ENCODE results near the gene CLSTN3.

The CLSTN3 gene

DNA sequence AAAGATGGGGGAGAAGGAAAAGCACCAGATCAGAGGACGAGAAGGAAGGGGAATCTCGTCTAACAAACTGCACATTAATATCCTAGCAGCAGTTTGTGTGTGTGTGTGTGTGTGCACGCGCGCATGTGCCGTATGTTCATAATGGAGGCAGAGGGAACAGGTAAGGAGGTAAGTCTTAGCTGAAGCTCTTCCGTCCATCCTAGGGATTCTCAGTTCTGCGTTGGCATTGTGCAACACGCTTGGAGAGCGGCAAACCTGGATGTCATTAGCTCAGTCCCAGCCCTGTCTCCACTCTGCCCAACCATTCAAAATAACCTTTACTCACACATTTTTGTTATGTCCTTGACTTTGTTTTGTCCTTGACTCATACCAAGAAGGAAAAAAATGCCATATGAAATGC lies 36.3 kb upstream of the CLSTN3 start:
- no peaks in the 10 kb centered on the region for H3K4me1 ChIP-seq (ENCODE audit: control insufficient read depth, insufficient read depth, low read length)
- ChIA-PET CTCF (interaction anchor here (0.7 to 2.7 kb wide), 5 partner anchors 14 to 149 kb away, joined by 3 to 18 read pairs (median 13); partner anchors contain the start of genes C12orf57, C1RL and RNU7-1), POLR2A (no interaction called here)
- no peaks in the 10 kb centered on the region for H3K9me3 ChIP-seq (ENCODE audit: control insufficient read depth, insufficient read depth, low read depth, low read length)
- no peak overlapping the region for H3K4me3 ChIP-seq (ENCODE audit: low read depth, low read length)
- peaks cover 0 to 3% of the 10 kb centered on the region in 2 experiments; a peak in 1 of 3 replicates for H3K36me3 ChIP-seq (ENCODE audit: control insufficient read depth in 2 of 2, insufficient read depth in 1 of 2, low read length in 2 of 2)
- H3K27ac ChIP-seq (ENCODE audit: extremely low read depth, low read depth, low read length) = no peak overlapping the region
- TF ChIP-seq RBAK (tag by site-specific recombination; IDR thresholded peaks at IDR 0.05) (no peak), GFI1B (tag by site-specific recombination; IDR thresholded peaks at IDR 0.05) (no peak), ZNF76 (tag by site-specific recombination; IDR thresholded peaks at IDR 0.05; ENCODE audit: borderline replicate concordance, low read depth) (no peak), ZNF426 (tag by site-specific recombination; IDR thresholded peaks at IDR 0.05) (no peak)

DNA sequence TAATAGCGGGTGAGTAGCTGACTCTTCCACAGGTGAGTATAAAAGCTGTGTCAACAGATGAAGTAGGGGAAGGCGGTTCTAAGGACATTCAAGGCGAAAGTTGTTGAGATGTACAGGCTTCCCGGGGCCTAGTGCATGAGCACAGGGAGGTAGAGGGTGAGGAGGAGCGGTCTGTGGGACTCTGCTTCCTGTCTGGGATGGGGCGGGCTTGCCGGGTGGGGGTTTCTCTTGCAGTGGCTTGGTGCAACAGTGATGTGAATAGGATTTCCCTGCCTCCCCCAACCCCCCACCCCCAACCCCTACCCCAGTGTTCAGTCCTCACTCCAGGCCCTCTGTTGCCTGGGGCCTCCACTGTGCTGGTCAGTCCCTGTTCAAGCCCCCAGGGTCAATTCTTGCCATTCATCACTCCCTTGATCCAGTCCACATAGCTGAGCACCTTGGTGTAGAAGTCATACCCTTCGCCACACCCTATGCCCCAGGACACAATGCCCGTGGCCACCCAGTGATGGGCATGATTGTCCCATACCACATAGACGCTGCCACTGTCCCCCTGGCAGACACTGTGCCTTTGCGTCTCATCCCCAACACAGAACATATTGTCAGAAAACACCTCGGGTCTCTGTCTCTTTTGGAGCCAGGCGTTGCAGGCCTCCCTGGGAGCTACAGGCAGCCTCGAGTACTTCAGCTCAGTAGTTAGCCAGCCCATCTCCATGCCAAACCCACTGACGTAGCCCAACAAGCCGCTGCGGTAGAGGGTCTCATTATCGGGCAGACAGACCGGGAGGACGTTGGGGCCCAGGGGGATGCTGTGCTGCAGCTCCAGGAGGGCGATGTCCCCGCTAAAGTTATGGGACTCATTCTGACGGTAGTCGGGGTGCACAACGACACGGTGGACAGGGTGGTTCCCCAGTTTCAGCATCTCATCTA lies 33.9 kb upstream of the CLSTN3 start:
- no peak overlapping the region for H3K4me3 ChIP-seq (ENCODE audit: low read depth, low read length)
- ChIA-PET POLR2A (interaction anchor here (1.0 kb wide), 1 partner anchor 152 kb away, joined by 4 read pairs; no protein-coding TSS in a partner anchor), CTCF (interaction anchor here (0.6 to 1.4 kb wide), 7 partner anchors 11 to 656 kb away, joined by 3 to 7 read pairs (median 4); no protein-coding TSS in a partner anchor)
- H3K27ac ChIP-seq (ENCODE audit: extremely low read depth, low read depth, low read length) = no peak overlapping the region
- TF ChIP-seq ZNF155 (tag by site-specific recombination; IDR thresholded peaks at IDR 0.05) = no peak
- no peak for TF ChIP-seq ZNF121 (tag by site-specific recombination; IDR thresholded peaks at IDR 0.05)
- TF ChIP-seq ZBTB8A (tag by site-specific recombination; IDR thresholded peaks at IDR 0.05) = no peak
- H3K9me3 ChIP-seq (ENCODE audit: control insufficient read depth, insufficient read depth, low read depth, low read length) = no peaks in the 10 kb centered on the region
- H3K36me3 ChIP-seq (ENCODE audit: control insufficient read depth in 2 of 2, insufficient read depth in 1 of 2, low read length in 2 of 2) = peaks cover 0 to 12% of the 10 kb centered on the region in 2 experiments; a peak in 1 of 3 replicates
- H3K4me1 ChIP-seq (ENCODE audit: control insufficient read depth, insufficient read depth, low read length) = no peaks in the 10 kb centered on the region

DNA sequence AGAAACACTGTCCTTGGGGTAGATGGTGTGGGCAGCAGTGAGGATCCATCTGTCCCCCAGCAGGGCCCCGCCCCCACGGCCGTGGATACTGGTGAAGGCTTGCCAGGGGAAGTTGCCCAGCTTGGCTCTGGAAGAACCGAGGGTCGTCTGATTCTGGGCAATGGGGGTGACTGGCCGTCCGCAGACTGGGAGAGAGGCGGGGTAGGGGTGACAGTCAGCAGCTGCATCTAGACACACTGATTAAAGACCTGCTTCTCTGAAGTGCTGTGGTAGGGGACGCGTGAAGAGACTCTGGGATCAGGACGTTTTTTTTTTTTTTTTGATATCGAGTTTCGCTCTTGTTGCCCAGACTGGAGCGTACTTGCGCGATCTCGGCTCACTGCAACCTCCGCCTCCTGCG lies 33.2 kb upstream of the CLSTN3 start:
- POLR2A ChIA-PET = interaction anchor here (1.0 kb wide), 1 partner anchor 152 kb away, joined by 4 read pairs; no protein-coding TSS in a partner anchor
- Histone ChIP-seq H3K9me3 (ENCODE audit: control insufficient read depth, insufficient read depth, low read depth, low read length) (no peaks in the 10 kb centered on the region), H3K27ac (ENCODE audit: extremely low read depth, low read depth, low read length) (no peak overlapping the region), H3K4me3 (ENCODE audit: low read depth, low read length) (no peak overlapping the region), H3K36me3 (ENCODE audit: control insufficient read depth in 2 of 2, insufficient read depth in 1 of 2, low read length in 2 of 2) (peaks cover 0 to 17% of the 10 kb centered on the region in 2 experiments; a peak in 1 of 3 replicates), H3K4me1 (ENCODE audit: control insufficient read depth, insufficient read depth, low read length) (no peaks in the 10 kb centered on the region)
- CTCF ChIA-PET = interaction anchor here (0.6 kb wide), 2 partner anchors 16 to 337 kb away, joined by 3 to 6 read pairs; no protein-coding TSS in a partner anchor
- TF ChIP-seq ZIC2 (tag by site-specific recombination; IDR thresholded peaks at IDR 0.05) (no peak), ZNF76 (tag by site-specific recombination; IDR thresholded peaks at IDR 0.05; ENCODE audit: borderline replicate concordance, low read depth) (no peak), ZNF394 (tag by site-specific recombination; IDR thresholded peaks at IDR 0.05; ENCODE audit: borderline replicate concordance) (no peak), ZNF426 (tag by site-specific recombination; IDR thresholded peaks at IDR 0.05) (no peak), ZNF138 (tag by site-specific recombination; IDR thresholded peaks at IDR 0.05; ENCODE audit: borderline replicate concordance) (no peak), ZNF621 (tag by site-specific recombination; IDR thresholded peaks at IDR 0.05) (no peak), ZBTB7A (tag by site-specific recombination; IDR thresholded peaks at IDR 0.05; ENCODE audit: low read depth) (no peak), ZNF610 (tag by site-specific recombination; IDR thresholded peaks at IDR 0.05; ENCODE audit: borderline replicate concordance) (no peak), ZNF677 (tag by site-specific recombination; IDR thresholded peaks at IDR 0.05) (no peak), ZNF521 (tag by site-specific recombination; IDR thresholded peaks at IDR 0.05) (no peak)
- TF ChIP-seq, protein P1, sequence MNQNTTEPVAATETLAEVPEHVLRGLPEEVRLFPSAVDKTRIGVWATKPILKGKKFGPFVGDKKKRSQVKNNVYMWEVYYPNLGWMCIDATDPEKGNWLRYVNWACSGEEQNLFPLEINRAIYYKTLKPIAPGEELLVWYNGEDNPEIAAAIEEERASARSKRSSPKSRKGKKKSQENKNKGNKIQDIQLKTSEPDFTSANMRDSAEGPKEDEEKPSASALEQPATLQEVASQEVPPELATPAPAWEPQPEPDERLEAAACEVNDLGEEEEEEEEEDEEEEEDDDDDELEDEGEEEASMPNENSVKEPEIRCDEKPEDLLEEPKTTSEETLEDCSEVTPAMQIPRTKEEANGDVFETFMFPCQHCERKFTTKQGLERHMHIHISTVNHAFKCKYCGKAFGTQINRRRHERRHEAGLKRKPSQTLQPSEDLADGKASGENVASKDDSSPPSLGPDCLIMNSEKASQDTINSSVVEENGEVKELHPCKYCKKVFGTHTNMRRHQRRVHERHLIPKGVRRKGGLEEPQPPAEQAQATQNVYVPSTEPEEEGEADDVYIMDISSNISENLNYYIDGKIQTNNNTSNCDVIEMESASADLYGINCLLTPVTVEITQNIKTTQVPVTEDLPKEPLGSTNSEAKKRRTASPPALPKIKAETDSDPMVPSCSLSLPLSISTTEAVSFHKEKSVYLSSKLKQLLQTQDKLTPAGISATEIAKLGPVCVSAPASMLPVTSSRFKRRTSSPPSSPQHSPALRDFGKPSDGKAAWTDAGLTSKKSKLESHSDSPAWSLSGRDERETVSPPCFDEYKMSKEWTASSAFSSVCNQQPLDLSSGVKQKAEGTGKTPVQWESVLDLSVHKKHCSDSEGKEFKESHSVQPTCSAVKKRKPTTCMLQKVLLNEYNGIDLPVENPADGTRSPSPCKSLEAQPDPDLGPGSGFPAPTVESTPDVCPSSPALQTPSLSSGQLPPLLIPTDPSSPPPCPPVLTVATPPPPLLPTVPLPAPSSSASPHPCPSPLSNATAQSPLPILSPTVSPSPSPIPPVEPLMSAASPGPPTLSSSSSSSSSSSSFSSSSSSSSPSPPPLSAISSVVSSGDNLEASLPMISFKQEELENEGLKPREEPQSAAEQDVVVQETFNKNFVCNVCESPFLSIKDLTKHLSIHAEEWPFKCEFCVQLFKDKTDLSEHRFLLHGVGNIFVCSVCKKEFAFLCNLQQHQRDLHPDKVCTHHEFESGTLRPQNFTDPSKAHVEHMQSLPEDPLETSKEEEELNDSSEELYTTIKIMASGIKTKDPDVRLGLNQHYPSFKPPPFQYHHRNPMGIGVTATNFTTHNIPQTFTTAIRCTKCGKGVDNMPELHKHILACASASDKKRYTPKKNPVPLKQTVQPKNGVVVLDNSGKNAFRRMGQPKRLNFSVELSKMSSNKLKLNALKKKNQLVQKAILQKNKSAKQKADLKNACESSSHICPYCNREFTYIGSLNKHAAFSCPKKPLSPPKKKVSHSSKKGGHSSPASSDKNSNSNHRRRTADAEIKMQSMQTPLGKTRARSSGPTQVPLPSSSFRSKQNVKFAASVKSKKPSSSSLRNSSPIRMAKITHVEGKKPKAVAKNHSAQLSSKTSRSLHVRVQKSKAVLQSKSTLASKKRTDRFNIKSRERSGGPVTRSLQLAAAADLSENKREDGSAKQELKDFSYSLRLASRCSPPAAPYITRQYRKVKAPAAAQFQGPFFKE (tag by site-specific recombination; IDR thresholded peaks at IDR 0.05; ENCODE audit: borderline replicate concordance) = no peak
- TF ChIP-seq, protein P2, sequence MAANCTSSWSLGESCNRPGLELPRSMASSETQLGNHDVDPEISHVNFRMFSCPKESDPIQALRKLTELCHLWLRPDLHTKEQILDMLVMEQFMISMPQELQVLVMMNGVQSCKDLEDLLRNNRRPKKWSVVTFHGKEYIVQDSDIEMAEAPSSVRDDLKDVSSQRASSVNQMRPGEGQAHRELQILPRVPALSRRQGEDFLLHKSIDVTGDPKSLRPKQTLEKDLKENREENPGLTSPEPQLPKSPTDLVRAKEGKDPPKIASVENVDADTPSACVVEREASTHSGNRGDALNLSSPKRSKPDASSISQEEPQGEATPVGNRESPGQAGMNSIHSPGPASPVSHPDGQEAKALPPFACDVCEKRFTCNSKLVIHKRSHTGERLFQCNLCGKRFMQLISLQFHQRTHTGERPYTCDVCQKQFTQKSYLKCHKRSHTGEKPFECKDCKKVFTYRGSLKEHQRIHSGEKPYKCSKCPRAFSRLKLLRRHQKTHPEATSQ (tag by site-specific recombination; IDR thresholded peaks at IDR 0.05) = no peak
- TF ChIP-seq, protein P3, sequence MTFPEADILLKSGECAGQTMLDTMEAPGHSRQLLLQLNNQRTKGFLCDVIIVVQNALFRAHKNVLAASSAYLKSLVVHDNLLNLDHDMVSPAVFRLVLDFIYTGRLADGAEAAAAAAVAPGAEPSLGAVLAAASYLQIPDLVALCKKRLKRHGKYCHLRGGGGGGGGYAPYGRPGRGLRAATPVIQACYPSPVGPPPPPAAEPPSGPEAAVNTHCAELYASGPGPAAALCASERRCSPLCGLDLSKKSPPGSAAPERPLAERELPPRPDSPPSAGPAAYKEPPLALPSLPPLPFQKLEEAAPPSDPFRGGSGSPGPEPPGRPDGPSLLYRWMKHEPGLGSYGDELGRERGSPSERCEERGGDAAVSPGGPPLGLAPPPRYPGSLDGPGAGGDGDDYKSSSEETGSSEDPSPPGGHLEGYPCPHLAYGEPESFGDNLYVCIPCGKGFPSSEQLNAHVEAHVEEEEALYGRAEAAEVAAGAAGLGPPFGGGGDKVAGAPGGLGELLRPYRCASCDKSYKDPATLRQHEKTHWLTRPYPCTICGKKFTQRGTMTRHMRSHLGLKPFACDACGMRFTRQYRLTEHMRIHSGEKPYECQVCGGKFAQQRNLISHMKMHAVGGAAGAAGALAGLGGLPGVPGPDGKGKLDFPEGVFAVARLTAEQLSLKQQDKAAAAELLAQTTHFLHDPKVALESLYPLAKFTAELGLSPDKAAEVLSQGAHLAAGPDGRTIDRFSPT (tag by site-specific recombination; IDR thresholded peaks at IDR 0.05) = no peak

Data from HEK293 (cell line).